SH-SY5Y (cell line): ENCODE results near the gene SLC25A26.

ENCODE experiments used
- GATA2 ChIP-seq: IDR thresholded peaks from 2 replicates; pipeline ENCODE4 v1.6.1; 2011; ENCODE audit warnings: mild to moderate bottlenecking, low read depth, low read length
- GATA3 ChIP-seq: IDR thresholded peaks from 2 replicates; pipeline ENCODE4 v1.6.1; 2011; ENCODE audit warnings: low read depth, mild to moderate bottlenecking, low read length, moderate library complexity

Gene SLC25A26

DNA sequence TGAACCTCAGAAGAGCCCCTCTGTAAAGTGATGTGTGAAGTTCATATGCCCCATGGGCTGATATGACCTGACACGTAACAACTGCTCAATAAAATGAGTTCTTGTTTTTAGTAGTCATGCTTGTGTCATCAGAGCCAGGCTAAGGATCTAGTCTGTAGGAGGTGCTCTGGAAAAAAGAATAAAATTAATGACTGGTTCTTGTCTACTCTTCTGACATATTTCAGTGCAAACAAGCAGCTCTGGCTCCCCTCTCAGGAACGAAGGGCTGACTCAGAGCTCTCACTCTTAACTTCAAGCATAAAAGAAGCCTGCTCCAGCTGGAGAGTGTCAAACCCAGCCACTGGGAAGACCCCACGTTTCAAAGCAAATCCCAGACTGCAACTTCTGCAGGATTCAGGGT, 203.0 kb downstream of the SLC25A26 start:
- TF ChIP-seq GATA3 (no peak), GATA2 (no peak)

DNA sequence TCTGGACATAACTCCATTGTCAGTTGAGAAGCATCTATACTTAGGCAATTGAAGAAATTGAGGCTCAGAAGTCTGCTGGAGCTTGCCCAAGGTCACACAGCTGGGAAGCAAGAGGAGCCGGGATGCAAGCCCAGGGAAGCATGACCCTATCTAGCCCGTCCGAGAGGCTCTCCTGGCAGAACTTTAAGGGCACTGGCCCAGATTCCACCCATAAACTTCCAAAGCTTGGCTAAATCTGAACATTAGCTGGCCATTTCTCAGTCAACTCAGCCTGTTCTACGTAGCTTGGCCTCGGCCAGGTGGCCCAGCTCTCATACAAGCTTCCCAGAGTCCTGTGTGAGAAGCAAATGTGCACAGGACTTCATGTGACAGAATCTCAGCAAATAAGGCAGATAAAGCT, 204.2 kb downstream of the SLC25A26 start:
- TF ChIP-seq GATA3 (no peak), GATA2 (no peak)

DNA sequence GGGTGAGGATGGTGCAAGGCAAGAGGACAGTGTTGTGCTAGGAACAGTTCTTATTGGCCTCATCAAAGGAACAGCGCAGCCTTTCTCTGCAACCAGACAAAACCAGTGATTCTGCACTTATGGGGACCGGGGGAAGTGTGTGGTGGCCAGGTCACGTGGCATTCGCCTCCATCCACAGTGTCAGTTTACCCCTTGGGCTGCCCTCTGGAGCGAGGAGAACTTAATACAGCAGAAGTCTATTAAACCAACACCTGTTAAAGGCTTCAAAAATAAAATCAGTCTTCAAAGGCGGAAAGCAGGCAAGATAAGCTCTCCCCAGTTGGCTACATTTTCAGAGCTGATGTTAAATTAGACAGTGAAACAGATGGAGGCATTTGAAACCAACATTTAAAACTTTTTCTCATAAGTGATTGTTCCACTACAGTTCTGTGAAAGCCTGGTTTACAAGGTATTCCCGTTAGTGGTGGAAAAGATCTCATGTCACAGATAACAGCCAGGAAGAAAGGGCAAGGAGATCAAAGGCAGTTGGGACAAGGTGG, 204.8 kb downstream of the SLC25A26 start:
- no peak for TF ChIP-seq GATA3
- TF ChIP-seq GATA2 = no peak

DNA sequence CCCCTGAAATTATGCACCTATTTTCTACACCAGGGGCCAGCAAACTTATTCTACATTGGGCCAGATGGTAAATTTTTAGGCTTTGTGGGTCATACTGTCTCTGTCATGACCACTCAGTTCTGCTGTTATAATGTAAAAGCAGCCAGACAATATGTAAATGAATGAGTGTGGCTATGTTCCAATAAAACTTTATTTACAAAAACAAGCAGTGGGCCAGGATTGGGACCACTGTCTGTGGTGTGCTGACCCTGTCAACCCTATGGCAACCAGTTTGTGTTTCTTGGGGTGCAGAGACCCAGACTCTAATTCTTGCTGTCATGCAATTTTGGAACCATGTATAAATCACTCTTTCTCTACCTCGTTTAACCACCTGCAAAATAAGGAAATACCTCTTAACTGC, 205.3 kb downstream of the SLC25A26 start:
- TF ChIP-seq GATA3 (no peak), GATA2 (no peak)

DNA sequence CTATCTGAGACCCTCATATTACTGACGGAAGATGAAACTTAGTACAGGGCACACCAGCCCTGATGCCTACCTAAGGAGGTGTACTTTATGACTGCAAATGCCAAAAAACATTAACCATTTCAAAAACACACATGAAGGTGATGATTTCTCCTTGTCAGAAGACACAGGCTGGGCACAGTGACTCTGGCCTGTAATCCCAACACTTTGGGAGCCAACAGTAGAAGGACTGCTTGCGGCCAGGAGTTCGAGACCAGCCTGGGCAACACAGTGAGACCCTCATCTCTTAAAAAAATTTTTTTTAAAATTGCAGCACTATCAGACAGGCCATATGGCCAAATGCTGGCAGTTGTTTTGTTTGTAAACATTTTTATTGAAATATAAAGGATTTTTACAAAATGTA, 206.6 kb downstream of the SLC25A26 start:
- TF ChIP-seq GATA3 = no peak

DNA sequence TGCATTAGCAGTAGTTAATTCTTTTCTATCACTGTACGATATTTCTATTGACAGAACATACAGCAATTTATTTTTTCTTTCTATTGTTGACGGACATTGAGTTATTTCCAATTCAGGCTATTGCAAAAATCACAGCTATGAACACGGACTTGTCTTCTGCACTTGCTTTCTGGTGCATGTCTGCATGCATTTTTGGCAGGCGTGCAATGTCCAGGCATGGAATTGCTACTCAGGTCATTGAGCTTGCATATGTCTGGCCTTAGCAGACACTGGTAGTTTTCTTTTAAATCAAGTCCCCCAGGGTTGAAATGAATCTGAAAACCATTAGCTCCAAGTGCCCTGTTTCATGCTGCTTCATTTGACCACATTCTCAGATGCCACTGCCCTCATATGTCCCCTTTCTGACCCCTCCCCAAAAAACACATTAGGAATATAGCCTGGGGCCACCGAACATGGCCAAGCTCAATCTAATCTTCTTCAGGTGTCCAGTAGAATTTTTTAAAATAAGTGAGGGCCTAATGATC, 207.2 kb downstream of the SLC25A26 start:
- TF ChIP-seq GATA3 = no peak
- no peak for TF ChIP-seq GATA2
